ENCODE results near the gene GAS2L3. TPM values are rescaled to one million over a fixed set of nuclear protein-coding genes. Genes with fewer than 3 reads are reported as not detected.

Gene GAS2L3
- total RNA-seq, 1 donor from 2014 or later: 55.1 TPM

DNA sequence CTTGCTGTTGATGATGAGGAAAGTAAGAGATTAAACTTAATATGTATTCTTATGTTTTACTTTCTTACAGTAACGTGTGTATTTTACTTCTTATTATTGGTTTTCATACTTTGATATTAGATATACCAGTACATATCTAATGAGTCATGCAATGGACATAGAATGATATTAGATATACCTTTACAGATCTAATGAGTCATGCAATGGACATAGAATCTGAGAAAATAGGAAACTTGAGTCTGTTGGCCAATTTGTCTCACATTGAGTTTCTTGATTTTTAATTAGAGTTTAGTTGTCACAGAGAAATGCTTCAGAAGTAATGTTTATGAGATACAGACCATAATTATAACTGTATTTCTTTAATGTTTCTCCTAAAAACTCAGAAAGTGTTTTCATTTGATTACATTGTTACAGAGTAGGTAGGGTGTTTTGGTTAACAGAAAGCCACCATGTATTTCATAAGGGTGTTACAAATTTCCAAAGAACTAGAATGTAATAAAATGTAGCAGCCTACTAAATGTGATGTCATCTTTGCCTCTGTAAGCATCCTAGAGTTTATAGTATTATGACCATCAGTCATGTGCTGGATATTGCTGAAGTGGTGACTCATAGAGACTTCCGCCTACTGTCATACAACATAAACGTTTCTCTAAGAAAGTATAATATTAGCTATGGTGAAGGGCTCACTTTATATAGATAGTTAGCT lies 3.0 kb downstream of the GAS2L3 start:
- Mint-ChIP-seq H3K36me3 (ENCODE audit: insufficient read depth) (peaks cover 14% of the 10 kb centered on the region), H3K4me1 (ENCODE audit: low read depth) (peaks cover 18% of the 10 kb centered on the region), H3K9me3 (ENCODE audit: low read depth) (no peaks in the 10 kb centered on the region), H3K27ac (no peak overlapping the region), H3K4me3 (ENCODE audit: low read depth) (peak overlapping the region; percentile 17), H3K27me3 (peaks cover 9% of the 10 kb centered on the region)
- no peak for DNase-seq (ENCODE audit: low spot score, unreplicated experiment)
- TF ChIP-seq CTCF (IDR thresholded peaks at IDR 0.05; ENCODE audit: unreplicated experiment): no peak

DNA sequence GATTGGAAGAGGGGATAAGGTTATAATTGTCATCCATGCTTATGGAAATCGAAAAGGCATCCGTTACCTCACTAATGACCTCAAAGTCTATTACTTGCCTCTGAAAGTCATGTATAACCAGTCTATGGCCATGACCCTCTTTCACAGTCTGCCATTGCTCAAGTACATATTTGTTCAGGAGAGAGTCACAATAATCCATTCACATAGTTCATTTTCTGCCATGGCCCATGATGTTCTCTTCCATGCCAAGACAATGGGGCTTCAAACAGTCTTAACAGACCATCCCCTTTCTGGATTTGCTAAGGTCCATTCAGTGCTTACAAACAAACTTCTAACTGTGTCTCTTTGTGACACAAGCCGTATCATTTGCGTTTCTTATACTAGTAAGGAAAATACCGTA lies 5.4 kb downstream of the GAS2L3 start:
- Mint-ChIP-seq H3K27me3 (no peaks in the 10 kb centered on the region), H3K36me3 (ENCODE audit: insufficient read depth) (peaks cover 29% of the 10 kb centered on the region), H3K4me1 (ENCODE audit: low read depth) (peaks cover 15% of the 10 kb centered on the region), H3K4me3 (ENCODE audit: low read depth) (no peak overlapping the region), H3K27ac (no peak overlapping the region), H3K9me3 (ENCODE audit: low read depth) (peaks cover 12% of the 10 kb centered on the region)
- DNase-seq (ENCODE audit: low spot score, unreplicated experiment): no peak
- TF ChIP-seq CTCF (IDR thresholded peaks at IDR 0.05; ENCODE audit: unreplicated experiment): no peak

DNA sequence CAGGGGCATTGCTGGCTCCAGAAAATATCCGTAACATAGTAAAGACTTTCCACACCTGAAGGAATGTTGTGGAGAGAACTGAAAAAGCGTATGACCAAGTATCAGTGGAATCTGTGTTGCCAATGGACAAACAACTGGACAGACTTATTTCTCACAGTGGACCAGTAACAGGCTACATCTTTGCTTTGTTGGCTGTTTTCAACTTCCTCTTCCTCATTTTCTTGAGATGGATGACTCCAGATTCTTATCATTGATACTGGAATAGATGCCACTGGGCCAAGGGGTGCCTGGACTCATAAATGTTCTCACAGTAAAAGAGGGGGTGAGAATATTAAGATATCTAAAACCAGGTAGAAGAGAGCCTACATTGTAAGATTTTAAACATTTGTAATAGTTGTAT lies 6.4 kb downstream of the GAS2L3 start:
- DNase-seq (ENCODE audit: low spot score, unreplicated experiment): no peak
- H3K4me3 Mint-ChIP-seq (ENCODE audit: low read depth): no peak overlapping the region
- H3K9me3 Mint-ChIP-seq (ENCODE audit: low read depth): peaks cover 18% of the 10 kb centered on the region
- H3K27ac Mint-ChIP-seq: no peak overlapping the region
- peaks cover 34% of the 10 kb centered on the region for H3K36me3 Mint-ChIP-seq (ENCODE audit: insufficient read depth)
- H3K4me1 Mint-ChIP-seq (ENCODE audit: low read depth): peaks cover 8% of the 10 kb centered on the region
- H3K27me3 Mint-ChIP-seq: no peaks in the 10 kb centered on the region
- TF ChIP-seq CTCF (IDR thresholded peaks at IDR 0.05; ENCODE audit: unreplicated experiment): no peak

GRCh38 chr12:100584256-100584655 lies 10.8 kb downstream of the GAS2L3 start:
- H3K4me3 Mint-ChIP-seq (ENCODE audit: low read depth): no peak overlapping the region
- H3K36me3 Mint-ChIP-seq (ENCODE audit: insufficient read depth): peaks cover 52% of the 10 kb centered on the region
- no peaks in the 10 kb centered on the region for H3K27me3 Mint-ChIP-seq
- H3K27ac Mint-ChIP-seq: no peak overlapping the region
- H3K4me1 Mint-ChIP-seq (ENCODE audit: low read depth): no peaks in the 10 kb centered on the region
- no peak for DNase-seq (ENCODE audit: low spot score, unreplicated experiment)
- peaks cover 50% of the 10 kb centered on the region for H3K9me3 Mint-ChIP-seq (ENCODE audit: low read depth)
- no peak for TF ChIP-seq CTCF (IDR thresholded peaks at IDR 0.05; ENCODE audit: unreplicated experiment)

DNA sequence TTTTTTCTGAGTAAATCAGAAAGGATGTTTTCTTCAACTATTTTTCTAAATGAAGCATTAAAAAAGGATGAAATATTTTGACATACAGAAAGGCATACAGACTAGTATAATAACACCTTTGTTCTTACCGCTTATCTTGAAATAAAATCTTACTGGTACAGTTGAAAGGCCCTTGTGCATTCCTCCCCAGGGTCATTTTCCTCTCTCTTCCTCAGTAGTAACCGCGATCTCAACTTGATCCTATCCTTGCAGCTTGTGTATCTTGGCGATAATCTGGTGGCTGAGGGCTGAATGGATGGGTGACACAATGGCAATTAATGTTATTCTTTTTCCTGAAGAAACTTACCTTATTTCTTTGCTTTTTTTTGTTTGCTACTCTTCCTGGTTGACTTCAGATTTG lies 18.5 kb downstream of the GAS2L3 start:
- TF ChIP-seq CTCF (IDR thresholded peaks at IDR 0.05; ENCODE audit: unreplicated experiment): no peak
- peaks cover 28% of the 10 kb centered on the region for H3K36me3 Mint-ChIP-seq (ENCODE audit: insufficient read depth)
- H3K9me3 Mint-ChIP-seq (ENCODE audit: low read depth): peaks cover 37% of the 10 kb centered on the region
- H3K4me1 Mint-ChIP-seq (ENCODE audit: low read depth): peaks cover 26% of the 10 kb centered on the region
- H3K27me3 Mint-ChIP-seq: no peaks in the 10 kb centered on the region
- DNase-seq (ENCODE audit: low spot score, unreplicated experiment): no peak
- H3K4me3 Mint-ChIP-seq (ENCODE audit: low read depth): no peak overlapping the region
- no peak overlapping the region for H3K27ac Mint-ChIP-seq

Measured in progenitor cell of endocrine pancreas (in vitro differentiated cells).